Body of pancreas (tissue), 4 donors: ENCODE results near the gene PLCXD1.
"Not testable (repeated sequence)": the region's sequence is repeated elsewhere in the genome, so short reads cannot be mapped to it uniquely, and the experiment has no call there.

Experiments
- POLR2A ChIP-seq, 3 donors: fragments of 450-650 bp; IDR thresholded peaks; one replicate each; pipeline ENCODE4 v1.6.1; 2016; ENCODE audit warnings: antibody characterized with exemption in 3 of 3, mild to moderate bottlenecking in 2 of 3
- TF ChIP-seq, protein P1 (sequence below), 7 experiments: fragments of 450-650 bp in 4 of 7; fragments of 200-600 bp in 3 of 7; sonication (generic) in 3 of 7; IDR thresholded peaks; one replicate each; pipeline ENCODE4 v1.5.1; 2016 to 2019; ENCODE audit warnings: antibody characterized with exemption in 7 of 7

DNA sequence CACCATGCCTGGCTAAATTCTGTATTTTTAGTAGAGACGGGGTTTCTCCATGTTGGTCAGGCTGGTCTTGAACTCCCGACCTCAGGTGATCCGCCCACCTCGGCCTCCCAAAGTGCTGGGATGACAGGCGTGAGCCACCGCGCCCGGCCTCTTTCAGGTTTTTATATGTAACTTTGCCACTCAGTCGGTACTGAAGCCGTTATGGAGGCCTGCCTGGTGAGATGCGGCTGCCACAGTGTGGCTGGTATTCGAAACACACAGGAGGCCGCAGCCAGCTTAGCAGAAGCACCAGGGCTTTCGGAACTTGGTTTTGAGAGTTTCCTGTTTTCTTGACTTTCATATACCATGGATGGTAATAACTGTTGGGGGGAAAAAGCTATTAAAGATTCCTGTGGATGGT, 43.5 kb downstream of the PLCXD1 start:
- TF ChIP-seq, protein P1, sequence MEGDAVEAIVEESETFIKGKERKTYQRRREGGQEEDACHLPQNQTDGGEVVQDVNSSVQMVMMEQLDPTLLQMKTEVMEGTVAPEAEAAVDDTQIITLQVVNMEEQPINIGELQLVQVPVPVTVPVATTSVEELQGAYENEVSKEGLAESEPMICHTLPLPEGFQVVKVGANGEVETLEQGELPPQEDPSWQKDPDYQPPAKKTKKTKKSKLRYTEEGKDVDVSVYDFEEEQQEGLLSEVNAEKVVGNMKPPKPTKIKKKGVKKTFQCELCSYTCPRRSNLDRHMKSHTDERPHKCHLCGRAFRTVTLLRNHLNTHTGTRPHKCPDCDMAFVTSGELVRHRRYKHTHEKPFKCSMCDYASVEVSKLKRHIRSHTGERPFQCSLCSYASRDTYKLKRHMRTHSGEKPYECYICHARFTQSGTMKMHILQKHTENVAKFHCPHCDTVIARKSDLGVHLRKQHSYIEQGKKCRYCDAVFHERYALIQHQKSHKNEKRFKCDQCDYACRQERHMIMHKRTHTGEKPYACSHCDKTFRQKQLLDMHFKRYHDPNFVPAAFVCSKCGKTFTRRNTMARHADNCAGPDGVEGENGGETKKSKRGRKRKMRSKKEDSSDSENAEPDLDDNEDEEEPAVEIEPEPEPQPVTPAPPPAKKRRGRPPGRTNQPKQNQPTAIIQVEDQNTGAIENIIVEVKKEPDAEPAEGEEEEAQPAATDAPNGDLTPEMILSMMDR (IDR thresholded peaks at IDR 0.05) = not testable (repeated sequence)
- not testable (repeated sequence) for TF ChIP-seq POLR2A (IDR thresholded peaks at IDR 0.05)
